Stimulated activated CD4-positive, alpha-beta T cell treated with anti-CD3 and anti-CD28 coated beads, Interleukin-12 subunit alpha, Interleukin-12 subunit beta, amount 100 ng/mL, for 4 hours (primary cell): ENCODE measurements around the gene ZFP3.
"Not testable (repeated sequence)": the region's sequence is repeated elsewhere in the genome, so short reads cannot be mapped to it uniquely, and the experiment has no call there.

Experiments used
- DNase-seq: peaks from one replicate; pipeline ENCODE4 v3.0.0-alpha.2; 2020

The ZFP3 gene

GRCh38 chr17:5080591-5080990 lies 2.3 kb downstream of the ZFP3 start:
- no peak for DNase-seq

GRCh38 chr17:5092218-5093010 lies 14.1 kb downstream of the ZFP3 start:
- no peak for DNase-seq

GRCh38 chr17:5096731-5097100 lies 18.4 kb downstream of the ZFP3 start:
- DNase-seq = no peak

- DNase-seq = peak; percentile 31
Measured at GRCh38 chr17:5097101-5097834, 19.0 kb downstream of the ZFP3 start.

GRCh38 chr17:5099271-5099670 lies 21.0 kb downstream of the ZFP3 start:
- no peak for DNase-seq

GRCh38 chr17:5100832-5101231 lies 22.6 kb downstream of the ZFP3 start:
- DNase-seq = no peak

- no peak for DNase-seq
Measured at GRCh38 chr17:5110816-5111215, 32.5 kb downstream of the ZFP3 start.

- DNase-seq = peak; percentile 89
Measured at GRCh38 chr17:5111402-5112204, 33.3 kb downstream of the ZFP3 start, which contains the start of gene ZNF232. Gene ZNF232, minus strand, starts transcription at chr17:5111878. Its CDS starts 56 bp downstream, at chr17:5111822.

GRCh38 chr17:5115673-5116651 lies 37.7 kb downstream of the ZFP3 start, which contains the start of gene USP6:
Gene USP6, plus strand, starts transcription at chr17:5116032. Its CDS starts 14,336 bp downstream, at chr17:5130368.
- DNase-seq = no peak

- DNase-seq = no peak
Measured at GRCh38 chr17:5118219-5118618, 40.0 kb downstream of the ZFP3 start.

- no peak for DNase-seq
Measured at GRCh38 chr17:5120036-5120435, 41.8 kb downstream of the ZFP3 start.

- DNase-seq = not testable (repeated sequence)
Measured at GRCh38 chr17:5120436-5121185, 42.3 kb downstream of the ZFP3 start.

GRCh38 chr17:5121186-5121841 lies 43.0 kb downstream of the ZFP3 start:
- DNase-seq = no peak

- DNase-seq = not testable (repeated sequence)
Measured at GRCh38 chr17:5122056-5122455, 43.8 kb downstream of the ZFP3 start.

- no peak for DNase-seq
Measured at GRCh38 chr17:5122586-5123342, 44.5 kb downstream of the ZFP3 start.

GRCh38 chr17:5123343-5124124 lies 45.3 kb downstream of the ZFP3 start:
- no peak for DNase-seq

GRCh38 chr17:5124125-5124760 lies 46.0 kb downstream of the ZFP3 start:
- DNase-seq = not testable (repeated sequence)

GRCh38 chr17:5124896-5125295 lies 46.6 kb downstream of the ZFP3 start:
- not testable (repeated sequence) for DNase-seq
